GM12875 (cell line): ENCODE results near the gene CAPRIN1.

Experiments
- H3K4me3 ChIP-seq: one replicate; pipeline ENCODE4 v1.5.1; 2011; ENCODE audit warnings: low read depth, low read length, control low read depth
- CTCF ChIP-seq: IDR thresholded peaks from 2 replicates; pipeline ENCODE4 v1.5.1; 2011; ENCODE audit warnings: low read depth, mild to moderate bottlenecking, control low read depth, inconsistent platforms, low read length, moderate library complexity, borderline replicate concordance; ENCODE audit not compliant: insufficient read depth

The CAPRIN1 gene

DNA sequence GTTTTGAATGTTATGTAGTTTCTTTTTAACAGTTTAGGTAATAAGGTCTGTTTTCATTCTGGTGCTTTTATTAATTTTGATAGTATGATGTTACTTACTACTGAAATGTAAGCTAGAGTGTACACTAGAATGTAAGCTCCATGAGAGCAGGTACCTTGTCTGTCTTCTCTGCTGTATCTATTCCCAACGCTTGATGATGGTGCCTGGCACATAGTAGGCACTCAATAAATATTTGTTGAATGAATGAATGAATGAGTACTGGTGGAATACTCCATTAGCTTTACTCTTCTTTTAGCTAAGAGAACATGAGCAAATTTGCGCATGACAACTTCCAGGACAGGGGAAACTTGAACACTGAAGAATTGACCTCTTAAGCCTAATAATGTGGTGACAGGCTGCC, 47.3 kb downstream of the CAPRIN1 start:
- TF ChIP-seq CTCF, result no peak

GRCh38 chr11:34104680-34105078, 53.1 kb downstream of the CAPRIN1 start:
- H3K4me3 ChIP-seq, result peak overlapping the region; percentile 81
- TF ChIP-seq CTCF, result no peak

More for the DNA sequence above, 47.3 kb downstream of the CAPRIN1 start:
- no peak overlapping the region for H3K4me3 ChIP-seq

- H3K4me3 ChIP-seq, result peak within 1 kb of the TSS; percentile 81
- 0 out of 2 replicates have a peak, but pooled peaks have one; percentile 24 for TF ChIP-seq CTCF
These were observed 53.8 kb downstream of the CAPRIN1 start, which contains the start of gene NAT10 for GRCh38 chr11:34105079-34105956. Gene NAT10 (plus strand): TSS chr11:34105629. CDS start chr11:34108226, 2,597 bp downstream.

- TF ChIP-seq CTCF, result no peak
- peak overlapping the region; percentile 81 for H3K4me3 ChIP-seq
These were observed 54.5 kb downstream of the CAPRIN1 start for GRCh38 chr11:34105957-34106504.

- H3K4me3 ChIP-seq, result no peak overlapping the region
- TF ChIP-seq CTCF, result no peak
These were observed 60.3 kb downstream of the CAPRIN1 start for GRCh38 chr11:34111722-34112270.

DNA sequence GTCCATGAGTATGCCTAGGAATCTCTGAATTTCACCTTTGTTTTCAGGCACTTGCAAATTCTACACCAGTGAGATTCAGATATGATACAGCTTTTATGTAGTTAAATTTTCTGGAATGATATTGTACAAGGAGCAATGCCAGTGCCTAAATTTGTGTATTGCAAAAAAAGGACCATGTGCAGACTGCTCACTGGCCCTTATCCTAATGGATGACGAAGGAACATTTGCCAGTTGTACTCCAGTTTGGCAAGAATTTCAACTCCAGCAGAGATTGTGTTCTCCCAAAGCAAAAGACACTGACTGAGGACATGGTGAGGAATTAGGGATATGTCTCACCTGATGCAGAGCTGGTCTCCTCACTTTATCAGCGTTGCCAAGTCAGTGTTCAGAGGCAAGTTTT, 62.5 kb downstream of the CAPRIN1 start:
- H3K4me3 ChIP-seq, result no peak overlapping the region

More for the DNA sequence above, 62.5 kb downstream of the CAPRIN1 start:
- TF ChIP-seq CTCF, result no peak
